ENCODE data around the gene HERPUD1.
A peak's percentile ranks its signal among the peaks of the same experiment; 100 is the strongest.
"Not testable (repeated sequence)": the region's sequence is repeated elsewhere in the genome, so short reads cannot be mapped to it uniquely, and the experiment has no call there.

Gene HERPUD1

DNA sequence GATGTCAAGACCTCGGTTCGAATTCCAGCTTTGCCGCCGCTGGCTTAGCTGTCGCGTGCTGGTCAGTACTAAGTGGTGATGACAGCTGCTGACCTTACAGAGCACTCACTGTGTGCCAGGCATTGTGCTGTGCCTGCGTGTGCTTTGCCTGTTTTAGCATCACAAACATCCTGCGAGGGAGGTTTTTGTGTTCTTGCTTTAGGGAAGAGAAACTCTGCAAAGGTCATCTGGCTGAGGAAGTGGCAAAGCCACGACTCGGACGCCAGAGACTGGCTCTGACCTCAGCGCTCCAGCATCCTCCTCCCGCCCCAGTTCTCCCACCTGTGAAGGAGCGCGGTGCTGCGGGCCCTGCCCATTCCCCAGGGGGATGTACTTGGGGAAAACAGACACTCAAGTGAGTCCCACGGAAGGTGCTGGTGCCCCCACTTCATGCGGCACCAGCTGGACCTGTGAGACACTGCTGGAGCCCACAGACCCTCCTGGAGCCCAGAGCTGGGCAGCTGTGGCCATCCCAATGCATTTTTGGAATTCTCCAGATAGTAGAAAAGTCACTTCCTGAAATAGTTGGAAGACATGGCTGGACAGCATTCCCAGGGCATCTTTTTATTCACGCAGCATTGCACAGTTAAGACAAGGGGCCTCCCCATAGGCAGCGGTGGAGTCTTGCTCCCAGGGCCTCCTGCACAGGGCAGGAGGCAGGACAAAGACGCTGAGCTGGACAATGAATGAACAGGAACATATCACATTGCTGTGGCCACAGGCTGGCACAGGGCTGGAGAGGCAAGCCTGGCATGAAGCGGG, 20.0 kb upstream of the HERPUD1 start:
- no peak for DNase-seq

DNA sequence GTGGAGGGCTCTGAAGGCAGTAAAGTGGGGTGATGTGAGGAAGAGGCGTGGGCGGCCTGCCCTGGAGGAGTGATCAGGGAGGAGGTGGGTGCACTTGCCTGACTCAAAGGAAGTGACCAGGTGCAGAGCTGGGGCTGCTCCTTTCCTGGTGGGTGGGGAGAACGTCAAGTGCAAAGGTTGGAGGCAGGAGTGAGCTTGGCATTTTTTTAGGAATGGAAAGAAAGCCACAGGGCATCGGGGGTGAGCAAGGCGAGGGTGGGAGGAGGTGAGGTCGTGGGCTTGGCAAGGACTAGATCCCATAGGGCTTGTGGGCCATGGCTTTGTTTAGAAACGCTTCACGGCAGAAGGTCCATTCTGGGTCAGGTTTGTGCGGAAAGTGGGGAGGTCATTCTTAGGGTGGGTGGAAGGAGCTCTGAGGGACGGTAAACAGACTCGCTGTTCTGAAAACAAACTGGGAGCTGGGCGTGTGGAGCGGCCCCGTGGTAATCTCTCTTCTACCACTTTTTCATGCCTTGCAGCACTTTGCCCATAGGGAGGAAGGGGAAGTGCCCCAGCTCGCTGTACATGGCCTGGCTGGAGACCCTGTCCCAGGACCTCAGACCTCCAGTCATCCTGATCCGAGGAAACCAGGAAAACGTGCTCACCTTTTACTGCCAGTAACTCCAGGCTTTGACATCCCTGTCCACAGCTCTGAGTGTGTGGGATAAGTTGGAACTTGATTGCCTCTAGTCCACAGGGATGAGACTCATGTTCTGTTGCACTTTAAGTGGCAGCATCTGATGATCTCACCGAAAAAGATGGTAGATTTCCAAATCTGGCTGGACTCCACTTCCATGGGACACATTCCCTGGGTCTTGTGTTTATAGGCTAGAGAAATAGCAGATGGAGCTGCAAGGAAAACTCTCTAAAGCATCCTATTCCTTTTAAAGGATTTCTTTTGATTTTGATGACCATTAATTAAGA, 18.9 kb upstream of the HERPUD1 start:
- DNase-seq: no peak

DNA sequence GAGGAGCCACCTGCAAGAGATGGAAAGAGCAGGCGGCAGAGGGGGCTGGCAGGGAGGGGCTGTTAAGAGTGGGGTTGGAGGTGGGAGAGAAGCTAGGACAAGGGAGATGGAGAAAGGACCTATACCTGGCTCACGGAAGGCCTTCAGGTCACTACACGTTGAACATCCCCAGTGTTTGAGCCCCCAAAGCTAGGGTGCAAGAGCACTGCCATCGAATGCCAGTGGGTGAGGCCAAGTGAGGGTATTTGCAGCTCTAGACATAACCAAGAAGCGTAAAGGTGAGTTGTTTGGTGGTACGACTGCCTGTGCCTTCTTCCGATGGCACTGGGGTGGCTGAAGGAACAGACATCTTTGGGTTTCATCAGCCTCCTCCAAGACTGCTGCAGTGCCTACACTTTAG, 17.0 kb upstream of the HERPUD1 start:
- DNase-seq: no peak

- no peak for DNase-seq
Observed at GRCh38 chr16:56915336-56916119, 16.4 kb upstream of the HERPUD1 start.

- DNase-seq: no peak
Observed at GRCh38 chr16:56916571-56917403, 15.2 kb upstream of the HERPUD1 start.

DNA sequence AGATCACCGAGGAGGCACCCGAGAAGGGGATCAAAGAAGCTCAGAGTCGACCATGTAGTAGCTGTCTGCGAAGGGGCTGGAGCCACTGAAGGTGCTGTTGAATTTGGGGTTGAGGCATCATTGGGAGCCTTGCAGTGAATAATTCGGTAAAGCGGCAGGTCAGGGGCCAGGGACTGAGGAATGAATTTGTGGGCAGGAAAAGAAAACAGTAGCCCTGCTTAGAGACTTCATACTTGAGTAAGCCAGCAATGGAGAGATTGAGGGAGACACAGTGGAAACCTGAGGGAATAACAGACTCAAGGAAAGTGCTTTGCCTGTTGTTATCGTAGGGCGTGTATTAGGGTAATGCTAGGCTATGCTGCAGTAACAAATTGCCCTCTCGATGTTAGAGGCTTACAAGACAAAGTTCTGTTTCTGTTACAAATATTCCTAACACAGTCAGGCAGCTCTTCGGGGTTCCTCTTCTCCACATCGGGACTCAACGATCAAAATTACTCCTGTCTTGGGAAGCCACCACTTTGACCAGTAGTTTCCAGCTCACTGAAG, 13.4 kb upstream of the HERPUD1 start:
- no peak for DNase-seq

DNA sequence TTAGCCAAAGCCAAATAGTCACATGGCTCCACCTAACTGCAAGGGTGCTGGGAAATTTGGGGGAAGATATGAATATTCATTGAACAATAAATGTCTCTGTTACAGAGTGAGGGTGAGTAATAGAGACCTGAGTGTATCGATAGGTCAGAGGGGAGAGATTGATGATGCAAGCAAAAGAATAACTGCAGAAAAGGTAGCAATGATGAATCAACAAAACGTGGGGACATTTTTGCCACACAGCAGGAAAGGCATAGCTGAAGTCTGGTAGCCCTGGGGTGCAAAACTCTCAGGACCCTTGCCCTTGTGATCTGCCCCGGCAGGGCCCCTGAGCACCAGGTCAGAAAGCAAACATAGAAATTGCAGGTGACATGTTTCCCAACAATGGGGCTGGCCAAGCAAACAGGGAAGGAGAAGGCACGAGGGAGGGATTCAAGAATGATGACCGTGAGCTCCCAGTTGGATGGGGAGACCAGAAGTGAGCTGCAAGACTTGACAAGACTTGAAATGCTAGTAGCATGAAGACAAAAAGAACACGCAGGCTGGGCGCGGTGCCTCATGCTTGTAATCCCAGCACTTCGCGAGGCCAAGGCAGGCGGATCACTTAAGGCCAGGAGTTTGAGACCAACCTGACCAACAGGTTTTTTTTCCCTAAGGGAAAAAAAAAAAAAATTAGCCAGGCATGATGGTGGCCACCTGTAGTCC, 12.7 kb upstream of the HERPUD1 start:
- DNase-seq: no peak

DNA sequence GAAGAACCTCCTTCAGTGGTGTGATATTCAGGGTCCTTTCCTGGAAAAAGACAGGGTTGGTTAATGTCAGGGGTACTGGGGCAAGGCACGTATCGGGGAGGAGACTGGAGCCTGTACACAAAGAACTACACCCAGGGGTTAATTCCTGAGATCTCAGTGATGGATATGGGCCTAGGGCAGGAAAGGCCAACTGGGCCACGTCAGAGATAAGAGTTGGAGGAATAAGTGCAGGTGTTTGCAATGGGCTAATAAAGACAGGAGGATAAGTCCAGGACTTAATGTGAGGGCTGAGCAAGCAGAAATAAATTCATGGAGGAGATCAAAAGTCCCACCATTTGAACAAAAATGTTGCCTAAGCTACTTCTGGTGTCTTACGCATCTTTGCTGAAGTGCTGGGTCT, 10.4 kb upstream of the HERPUD1 start:
- DNase-seq: no peak

GRCh38 chr16:56923481-56924091, 8.4 kb upstream of the HERPUD1 start:
- DNase-seq: no peak

DNA sequence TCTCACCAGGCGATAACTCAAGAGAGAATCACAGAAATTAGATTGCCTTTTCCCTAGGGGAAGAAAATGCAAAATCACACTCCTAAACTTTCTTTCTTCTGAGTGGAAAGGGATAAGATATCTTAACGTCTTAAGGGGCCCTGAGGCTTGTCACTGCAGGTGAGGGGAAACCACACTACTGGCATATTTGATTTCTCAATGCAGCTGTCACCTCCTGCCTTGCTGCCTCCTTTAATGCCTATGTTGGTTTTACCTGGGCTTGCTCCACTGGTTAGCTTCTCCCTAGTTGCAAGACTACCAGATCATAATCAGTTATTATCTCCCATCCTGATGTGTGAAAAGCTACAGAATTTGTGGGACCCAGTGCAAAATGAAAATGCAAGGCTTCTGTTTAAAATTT, 4.5 kb upstream of the HERPUD1 start:
- DNase-seq: no peak

DNA sequence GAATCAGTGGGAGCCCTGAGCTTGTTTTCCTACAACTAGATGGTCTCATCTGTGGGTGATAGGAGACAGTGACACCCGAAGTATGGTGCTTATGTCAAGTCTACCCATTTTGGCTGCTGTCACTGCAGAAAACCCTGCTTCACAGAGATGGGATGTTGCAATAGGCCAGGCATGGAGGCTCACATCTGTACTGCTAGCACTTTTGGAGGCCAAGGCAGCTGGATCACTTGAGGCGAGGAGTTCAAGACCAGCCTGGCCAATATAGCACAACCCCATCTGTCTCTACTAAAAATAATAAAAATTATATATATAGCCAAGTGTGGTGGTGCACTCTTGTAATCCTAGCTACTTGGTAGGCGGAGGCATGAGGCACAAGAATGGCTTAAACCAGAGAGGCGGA, 2.3 kb upstream of the HERPUD1 start:
- no peak for DNase-seq

DNA sequence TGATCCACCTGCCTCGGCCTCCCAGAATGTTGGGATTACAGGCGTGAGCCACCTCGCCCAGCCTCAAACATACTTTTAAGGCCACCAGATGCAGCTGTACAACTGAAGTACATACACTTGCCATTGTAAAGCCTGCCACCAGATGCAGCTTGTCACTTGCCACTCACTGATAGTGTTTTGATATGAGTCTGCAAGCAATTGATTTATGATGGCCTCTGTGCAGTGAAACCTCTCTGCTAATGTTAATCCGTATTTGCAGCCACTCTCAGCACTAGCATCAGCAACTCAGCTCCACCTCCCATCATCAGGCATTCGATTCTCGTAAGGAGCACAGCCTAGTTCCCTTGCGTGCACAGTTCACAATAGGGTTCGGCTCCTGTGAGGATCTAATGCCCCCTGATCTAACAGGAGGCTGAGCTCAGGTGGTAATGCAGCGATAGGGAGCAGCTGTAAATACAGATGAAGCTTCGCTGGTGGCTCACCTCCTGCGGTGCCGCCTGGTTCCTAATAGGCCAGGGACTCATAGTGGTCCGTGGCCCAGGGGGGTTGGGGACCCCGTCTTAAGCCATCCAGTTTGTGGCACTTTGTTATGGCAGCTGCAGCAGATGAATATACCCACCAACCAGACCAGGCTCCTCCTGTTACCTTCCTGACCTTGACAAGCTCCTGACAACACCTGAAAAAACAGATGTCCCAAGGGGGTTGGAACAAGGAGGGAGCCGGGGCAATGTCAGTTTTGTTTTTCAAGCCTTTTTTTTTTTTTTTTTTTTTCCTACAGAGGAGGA, 1.3 kb upstream of the HERPUD1 start:
- DNase-seq: no peak

GRCh38 chr16:56931271-56931891, 561 bp upstream of the HERPUD1 start:
- DNase-seq: no peak

DNA sequence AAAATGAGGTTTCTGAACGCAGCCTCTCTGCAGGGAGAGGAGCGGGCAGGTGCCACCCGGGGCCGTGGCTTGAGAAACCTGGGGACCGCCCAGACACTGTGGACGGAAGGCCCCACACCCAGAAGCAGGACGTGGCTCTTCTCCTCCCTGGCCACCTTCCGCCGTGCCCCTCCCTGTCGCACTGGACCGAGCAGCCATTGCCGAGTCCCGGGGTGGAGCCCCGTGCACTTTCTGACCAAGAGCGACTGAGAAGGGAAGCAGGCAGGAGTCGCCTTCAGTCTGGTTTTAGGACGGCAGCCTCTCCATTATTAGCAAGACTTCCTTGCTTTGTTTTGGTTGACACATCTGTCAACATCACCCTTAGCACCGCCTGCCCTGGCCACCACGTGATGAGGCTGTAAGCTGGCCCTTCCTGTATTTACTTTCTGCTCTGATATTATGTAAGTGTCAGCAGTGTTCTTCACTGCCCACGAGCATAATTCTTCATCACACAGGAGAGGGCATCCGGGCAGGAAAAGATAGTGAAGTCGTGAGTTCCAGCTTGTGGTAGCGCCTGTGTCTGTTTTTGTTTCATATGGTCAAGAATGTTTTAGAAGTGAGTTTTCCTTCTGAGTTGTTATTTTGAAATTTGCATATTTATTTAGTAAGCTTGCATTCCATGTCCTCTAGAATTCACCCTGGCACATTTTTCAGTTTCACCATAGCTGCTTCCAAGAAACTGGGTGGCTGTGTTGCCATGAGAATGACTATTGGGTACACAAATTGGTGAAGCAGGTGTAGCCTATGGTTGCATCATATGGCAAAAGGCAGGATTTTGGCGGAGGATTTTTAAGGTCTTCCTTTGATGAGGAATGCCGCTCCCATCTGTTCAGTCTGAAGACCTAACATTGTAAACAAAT, 1.0 kb downstream of the HERPUD1 start:
- peak; percentile 17 to 49 for DNase-seq

GRCh38 chr16:56933828-56934598, 2.1 kb downstream of the HERPUD1 start:
- DNase-seq: peak in 1 of 2 experiments; percentile 10

DNA sequence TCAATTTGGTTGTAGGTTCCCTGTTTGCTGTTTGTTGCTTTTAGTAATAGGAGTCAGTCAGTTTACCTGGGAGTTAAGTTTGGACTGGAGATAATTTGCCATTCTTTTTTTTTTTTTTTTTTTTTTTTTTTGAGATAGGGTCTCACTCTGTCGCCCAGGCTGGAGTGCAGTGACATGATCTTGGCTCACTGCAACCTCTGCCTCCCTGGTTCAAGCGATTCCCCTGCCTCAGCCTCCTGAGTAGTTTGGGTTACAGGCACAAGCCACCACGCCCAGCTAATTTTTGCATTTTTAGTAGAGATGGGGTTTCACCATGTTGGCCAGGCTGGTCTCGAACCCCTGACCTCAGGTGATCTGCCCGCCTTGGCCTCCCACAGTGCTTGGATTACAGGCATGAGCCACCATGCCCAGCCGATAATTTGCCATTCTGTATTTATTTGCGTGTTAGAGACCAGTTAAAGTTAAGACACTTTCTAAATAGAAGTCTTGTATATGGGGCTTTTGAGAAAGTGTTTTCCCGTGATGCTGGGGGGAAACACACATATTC, 2.7 kb downstream of the HERPUD1 start:
- DNase-seq: not testable (repeated sequence)

DNA sequence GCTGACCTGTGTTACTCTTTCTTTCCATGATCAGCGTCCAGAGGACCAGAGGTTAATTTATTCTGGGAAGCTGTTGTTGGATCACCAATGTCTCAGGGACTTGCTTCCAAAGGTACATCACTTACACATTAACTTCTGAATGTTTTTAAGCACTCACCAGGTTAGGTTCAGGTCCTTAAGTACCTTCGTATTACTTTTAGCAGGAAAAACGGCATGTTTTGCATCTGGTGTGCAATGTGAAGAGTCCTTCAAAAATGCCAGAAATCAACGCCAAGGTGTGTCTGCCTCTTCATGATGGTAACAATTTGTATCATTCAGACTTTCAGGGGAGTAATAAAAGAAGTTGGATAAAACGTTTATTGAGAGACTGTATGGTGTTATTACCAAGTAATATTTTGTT, 3.3 kb downstream of the HERPUD1 start:
- no peak for DNase-seq

Data from NCI-H2081 (cell line).